H4 (cell line): ENCODE measurements around the gene UBE4B. TPM values are rescaled to one million over a fixed set of nuclear protein-coding genes. Genes with fewer than 3 reads are reported as not detected.
A peak's percentile ranks its signal among the peaks of the same experiment; 100 is the strongest.

ENCODE experiments used
- DNase-seq: peaks from one replicate; pipeline ENCODE4 v3.0.0-alpha.2; 2015; ENCODE audit warnings: low spot score
- total RNA-seq: library from RNA; depleted of rRNA; stranded (reverse); fragments of >200 nt; shearing (Covaris generic); gene quantifications from 2 replicates; pipeline ENCODE4 v1.2.3, GENCODE V29; 2014

UBE4B gene
- total RNA-seq, 1 experiment from 2014 or later, result 32.4 TPM

GRCh38 chr1:10114746-10115145 is 82.0 kb downstream of the UBE4B start:
- DNase-seq, result no peak

- no peak for DNase-seq
These were observed 84.4 kb downstream of the UBE4B start for GRCh38 chr1:10117132-10117531.

- DNase-seq, result no peak
These were observed 85.1 kb downstream of the UBE4B start for GRCh38 chr1:10117865-10118264.

- DNase-seq, result no peak
These were observed 88.9 kb downstream of the UBE4B start for GRCh38 chr1:10121688-10122087.

GRCh38 chr1:10122926-10123325 is 90.2 kb downstream of the UBE4B start:
- no peak for DNase-seq

- no peak for DNase-seq
These were observed 95.5 kb downstream of the UBE4B start for GRCh38 chr1:10128101-10128765.

- DNase-seq, result no peak
These were observed 99.6 kb downstream of the UBE4B start for GRCh38 chr1:10132316-10132715.

GRCh38 chr1:10132852-10133251 is 100.1 kb downstream of the UBE4B start:
- no peak for DNase-seq

GRCh38 chr1:10140981-10141380 is 108.2 kb downstream of the UBE4B start:
- DNase-seq, result no peak

- no peak for DNase-seq
These were observed 111.3 kb downstream of the UBE4B start for GRCh38 chr1:10143961-10144485.

GRCh38 chr1:10146391-10146790 is 113.6 kb downstream of the UBE4B start:
- DNase-seq, result no peak

GRCh38 chr1:10149231-10149630 is 116.5 kb downstream of the UBE4B start:
- no peak for DNase-seq

GRCh38 chr1:10152709-10153284 is 120.0 kb downstream of the UBE4B start:
- DNase-seq, result peak; percentile 36

- no peak for DNase-seq
These were observed 122.4 kb downstream of the UBE4B start for GRCh38 chr1:10155087-10155712.

- DNase-seq, result no peak
These were observed 127.4 kb downstream of the UBE4B start for GRCh38 chr1:10160173-10160572.

GRCh38 chr1:10160907-10161490 is 128.2 kb downstream of the UBE4B start:
- no peak for DNase-seq

GRCh38 chr1:10161541-10162290 is 129.0 kb downstream of the UBE4B start:
- no peak for DNase-seq

- DNase-seq, result no peak
These were observed 136.3 kb downstream of the UBE4B start for GRCh38 chr1:10168912-10169514.

GRCh38 chr1:10170239-10170574 is 137.4 kb downstream of the UBE4B start:
- DNase-seq, result peak; percentile 36

- no peak for DNase-seq
These were observed 138.5 kb downstream of the UBE4B start for GRCh38 chr1:10171105-10171767.
